HCT116 (cell line): Measurements from ENCODE around the gene TRIM69. TPM values are rescaled to one million over a fixed set of nuclear protein-coding genes. Genes with fewer than 3 reads are reported as not detected.

Experiments used
- ATAC-seq: fragments of 200-7000 bp; cut with Tn5 transposase; 2 replicates; pipeline ENCODE4 v1.9.1; 2020; ENCODE audit warnings: mild to moderate bottlenecking, moderate library complexity
- BruUV-seq: library from RNA; stranded (reverse); fragments of 400-500 nt; replicated peaks from 2 replicates; lab custom pipeline; 2021; lab: Mats Ljungman, UMichigan
- CTCF ChIA-PET: fragments of 300-600 bp; sonication (Branson Sonifier 250); formaldehyde crosslinking; loops from one replicate; lab custom pipeline; 2021; ENCODE audit warnings: antibody characterized with exemption; lab: Charles Lee
- POLR2A ChIA-PET: fragments of 300-600, 350-600 bp; sonication (Branson Sonifier 250); formaldehyde crosslinking; loops from one replicate; lab custom pipeline; 2021; ENCODE audit warnings: antibody characterized with exemption; lab: Charles Lee
- RAD21 ChIA-PET, 2 experiments: fragments of 300-600 bp; sonication (Branson Sonifier 250); formaldehyde crosslinking; loops; one replicate each; lab custom pipeline; 2023; ENCODE audit warnings: low total read pairs in 2 of 2; ENCODE audit not compliant: uncharacterized antibody in 2 of 2, unreplicated experiment in 2 of 2, low non-redundant PET in 1 of 2; lab: Charles Lee
- DNase-seq: peaks from one replicate; pipeline ENCODE4 v3.0.0-alpha.2; 2010; ENCODE audit warnings: low read depth, low spot score
- H2AFZ ChIP-seq: fragments of 200-600 bp; shearing (Covaris generic), sonication (generic); 2 replicates; pipeline ENCODE4 v1.6.1; 2017; ENCODE audit warnings: low read depth, mixed run types, mixed read lengths, antibody characterized with exemption, low read length; ENCODE audit not compliant: poor library complexity, severe bottlenecking
- H3K27ac ChIP-seq: 2 replicates; pipeline ENCODE4 v1.5.1; 2012; ENCODE audit warnings: low read depth, low read length
- H3K27me3 ChIP-seq: fragments of 200-600 bp; sonication (generic); 2 replicates; pipeline ENCODE4 v1.6.1; 2016; ENCODE audit warnings: mixed run types, low read length, mixed read lengths; ENCODE audit not compliant: insufficient read depth
- H3K36me3 ChIP-seq, 2 experiments: fragments of 200-500 bp in 1 of 2; fragments of 200-600 bp in 1 of 2; sonication (Bioruptor generic) in 1 of 2; sonication (generic) in 1 of 2; 2 replicates each; pipeline versions ENCODE4 v1.5.1 to v1.6.1; 2014 to 2016; ENCODE audit warnings: low read length in 2 of 2, inconsistent platforms in 1 of 2, mixed read lengths in 1 of 2, mixed run types in 1 of 2; ENCODE audit not compliant: insufficient read depth in 2 of 2, control insufficient read depth in 1 of 2
- H3K4me1 ChIP-seq, 2 experiments: fragments of 200-600 bp in 1 of 2; sonication (generic) in 1 of 2; 2 replicates each; pipeline versions ENCODE4 v1.5.1 to v1.6.1; 2012 to 2017; ENCODE audit warnings: low read length in 2 of 2, inconsistent platforms in 1 of 2, mild to moderate bottlenecking in 1 of 2, mixed read lengths in 1 of 2, mixed run types in 1 of 2, moderate library complexity in 1 of 2; ENCODE audit not compliant: insufficient read depth in 2 of 2, control insufficient read depth in 1 of 2
- H3K4me2 ChIP-seq: fragments of 200-600 bp; sonication (generic); 2 replicates; pipeline ENCODE4 v1.6.1; 2017; ENCODE audit warnings: mixed run types, low read length, mixed read lengths
- H3K4me3 ChIP-seq, 2 experiments: fragments of 200-600 bp in 1 of 2; sonication (generic) in 1 of 2; replicated peaks in 1 of 2; 2 replicates each; pipeline ENCODE4 v1.5.1; 2011 to 2016; ENCODE audit warnings: low read length in 2 of 2, control low read depth in 1 of 2, low read depth in 1 of 2, mild to moderate bottlenecking in 1 of 2, mixed read lengths in 1 of 2, mixed run types in 1 of 2
- H3K79me2 ChIP-seq: fragments of 200-600 bp; sonication (generic); 2 replicates; pipeline ENCODE4 v1.6.1; 2017; ENCODE audit warnings: mild to moderate bottlenecking, mixed run types, low read length, moderate library complexity, mixed read lengths; ENCODE audit not compliant: insufficient read depth
- H3K9ac ChIP-seq: fragments of 200-600 bp; sonication (generic); 2 replicates; pipeline ENCODE4 v1.6.1; 2016; ENCODE audit warnings: low read length, mixed read lengths
- H3K9me2 ChIP-seq: fragments of 200-600 bp; sonication (generic), shearing (Covaris generic); 2 replicates; pipeline ENCODE4 v1.6.1; 2017; ENCODE audit warnings: mixed run types, mild to moderate bottlenecking, moderate library complexity; ENCODE audit not compliant: insufficient read depth
- H3K9me3 ChIP-seq, 2 experiments: fragments of 200-500 bp in 1 of 2; fragments of 200-600 bp in 1 of 2; sonication (Bioruptor generic) in 1 of 2; sonication (generic) in 1 of 2; 2 replicates each; pipeline ENCODE4 v1.6.1; 2014 to 2017; ENCODE audit warnings: low read length in 2 of 2, mixed read lengths in 2 of 2, inconsistent platforms in 1 of 2, low read depth in 1 of 2, mild to moderate bottlenecking in 1 of 2, mixed run types in 1 of 2, moderate library complexity in 1 of 2; ENCODE audit not compliant: control insufficient read depth in 1 of 2, insufficient read depth in 1 of 2
- H4K20me1 ChIP-seq: fragments of 200-600 bp; sonication (generic), shearing (Covaris generic); 2 replicates; pipeline ENCODE4 v1.6.1; 2017; ENCODE audit warnings: mixed run types, mild to moderate bottlenecking, moderate library complexity; ENCODE audit not compliant: insufficient read depth
- CBX3 ChIP-seq: IDR thresholded peaks from 2 replicates; pipeline ENCODE4 v1.6.1; 2012; ENCODE audit warnings: low read depth
- EZH2 ChIP-seq: fragments of 200-600 bp; sonication (generic); IDR thresholded peaks from 2 replicates; pipeline ENCODE4 v1.6.1; 2017; ENCODE audit warnings: antibody characterized with exemption, mixed run types
- EZH2phosphoT487 ChIP-seq: fragments of 200-600 bp; IDR thresholded peaks from 2 replicates; pipeline ENCODE4 v1.6.1; 2018; ENCODE audit warnings: antibody characterized with exemption, borderline replicate concordance
- FOSL1 ChIP-seq: IDR thresholded peaks from 2 replicates; pipeline ENCODE4 v1.6.1; 2012; ENCODE audit warnings: low read depth
- JUND ChIP-seq: IDR thresholded peaks from 2 replicates; pipeline ENCODE4 v1.6.1; 2012
- ZBTB33 ChIP-seq: IDR thresholded peaks from 2 replicates; pipeline ENCODE4 v1.6.1; 2011; ENCODE audit warnings: mild to moderate bottlenecking, low read length, moderate library complexity; ENCODE audit not compliant: insufficient replicate concordance; ENCODE audit errors: extremely low read depth
- ZFX ChIP-seq: fragments of 450-650 bp; IDR thresholded peaks from 2 replicates; pipeline ENCODE4 v1.6.1; 2017
- ZNF274 ChIP-seq: fragments of 200-500 bp; sonication (Bioruptor generic); IDR thresholded peaks from 2 replicates; pipeline ENCODE4 v1.6.1; 2014; ENCODE audit warnings: mild to moderate bottlenecking, low read depth, low read length, inconsistent platforms
- intact Hi-C: fragments of 100-400 bp; cut with micrococcal nuclease; formaldehyde crosslinking; loops from 2 replicates; pipeline ENCODE4 v1.10.0; 2022
- total RNA-seq: library from RNA; stranded (reverse); gene quantifications from one replicate; pipeline ENCODE4 v1.2.1, GENCODE V29; 2021; ENCODE audit not compliant: unreplicated experiment

The TRIM69 gene
- total RNA-seq, 1 experiment from 2014 or later = 13.0 TPM

DNA sequence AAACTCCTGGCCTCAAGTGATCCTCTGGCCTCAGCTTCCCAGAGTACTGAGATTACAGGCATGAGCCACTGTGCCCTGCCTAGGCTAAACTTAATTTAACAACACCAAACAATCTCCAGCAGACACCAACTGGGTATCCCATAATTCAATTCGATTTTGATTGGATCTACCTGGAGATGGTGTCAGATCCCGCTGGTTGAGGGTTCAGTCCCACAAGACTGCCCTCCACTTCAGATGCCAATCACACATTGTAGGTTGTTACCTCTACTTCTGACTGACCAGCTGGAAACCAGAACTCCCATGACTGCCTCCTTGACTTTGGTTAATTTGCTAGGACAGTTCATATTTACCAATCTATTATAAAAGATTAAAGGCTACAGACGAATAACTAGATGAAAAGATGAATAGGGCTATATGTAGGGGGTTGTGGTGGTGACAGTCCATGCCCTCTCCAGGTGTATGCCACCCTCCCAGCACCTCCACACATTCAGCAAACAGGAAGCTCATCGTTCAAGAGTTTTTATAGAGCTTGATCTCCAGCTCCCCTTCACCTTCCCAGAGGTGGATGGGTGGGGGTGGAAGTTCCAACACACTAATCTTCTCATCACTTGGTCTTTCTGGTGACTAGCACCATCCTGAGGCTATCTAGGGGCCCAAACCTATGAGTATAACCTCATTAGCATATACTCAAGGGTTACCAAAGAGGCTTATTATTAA lies 15.7 kb upstream of the TRIM69 start:
- ChIA-PET POLR2A (interaction anchor here (0.8 to 3.7 kb wide), 2 partner anchors 9 to 58 kb away, joined by 3 to 21 read pairs; partner anchors contain the start of genes B2M, PATL2 and SPG11), CTCF (interaction anchor here (0.5 to 2.2 kb wide), 3 partner anchors 10 to 57 kb away, joined by 3 to 7 read pairs (median 5); partner anchors contain the start of genes PATL2 and SPG11), RAD21 (no interaction called here)
- no peak overlapping the region for H2AFZ ChIP-seq
- no peaks in the 10 kb centered on the region for H4K20me1 ChIP-seq
- no peak for TF ChIP-seq EZH2
- no peak for TF ChIP-seq FOSL1
- H3K36me3 ChIP-seq = peaks cover 23 to 28% of the 10 kb centered on the region in 2 experiments
- H3K27me3 ChIP-seq = no peaks in the 10 kb centered on the region
- H3K9me3 ChIP-seq = no peaks in the 10 kb centered on the region
- H3K27ac ChIP-seq = no peak overlapping the region
- no TSS peak for BruUV-seq
- intact Hi-C loops = no loop called here
- H3K4me3 ChIP-seq = no peak overlapping the region
- H3K4me1 ChIP-seq = peaks cover 0 to 9% of the 10 kb centered on the region in 2 experiments; a peak in 1 of 4 replicates
- no peak for DNase-seq
- H3K9ac ChIP-seq = no peak overlapping the region
- H3K9me2 ChIP-seq = no peaks in the 10 kb centered on the region
- H3K79me2 ChIP-seq = no peaks in the 10 kb centered on the region
- H3K4me2 ChIP-seq = no peak overlapping the region
- no peak for ATAC-seq

- Histone ChIP-seq H3K9ac (no peak overlapping the region), H3K4me1 (peaks cover 12 to 20% of the 10 kb centered on the region in 2 experiments; a peak in 3 of 4 replicates), H3K4me2 (no peak overlapping the region), H3K27ac (no peak overlapping the region), H4K20me1 (no peaks in the 10 kb centered on the region), H3K27me3 (no peaks in the 10 kb centered on the region), H3K36me3 (peaks cover 10 to 14% of the 10 kb centered on the region in 2 experiments), H3K9me3 (no peaks in the 10 kb centered on the region), H3K9me2 (no peaks in the 10 kb centered on the region), H3K79me2 (no peaks in the 10 kb centered on the region), H3K4me3 (no peak overlapping the region), H2AFZ (no peak overlapping the region)
- TF ChIP-seq ZNF274 (no peak), EZH2phosphoT487 (no peak), JUND (no peak), ZBTB33 (no peak), CBX3 (no peak), EZH2 (no peak), ZFX (no peak)
- DNase-seq = no peak
- POLR2A ChIA-PET = interaction anchor here (1.9 to 3.7 kb wide), 3 partner anchors 8 to 58 kb away, joined by 4 to 21 read pairs (median 7); partner anchors contain the start of genes B2M, PATL2 and SPG11
- intact Hi-C loops = no loop called here
- no TSS peak for BruUV-seq
- RAD21 ChIA-PET = no interaction called here
- CTCF ChIA-PET = interaction anchor here (1.4 to 2.2 kb wide), 3 partner anchors 9 to 58 kb away, joined by 5 to 7 read pairs (median 5); partner anchors contain the start of gene SPG11
- no peak for ATAC-seq
Measured at GRCh38 chr15:44722011-44722410, 14.3 kb upstream of the TRIM69 start.
